ENCODE results near the gene CLEC4D.
A peak's percentile ranks its signal among the peaks of the same experiment; 100 is the strongest.
"Not testable (repeated sequence)": the region's sequence is repeated elsewhere in the genome, so short reads cannot be mapped to it uniquely, and the experiment has no call there.

Gene CLEC4D

DNA sequence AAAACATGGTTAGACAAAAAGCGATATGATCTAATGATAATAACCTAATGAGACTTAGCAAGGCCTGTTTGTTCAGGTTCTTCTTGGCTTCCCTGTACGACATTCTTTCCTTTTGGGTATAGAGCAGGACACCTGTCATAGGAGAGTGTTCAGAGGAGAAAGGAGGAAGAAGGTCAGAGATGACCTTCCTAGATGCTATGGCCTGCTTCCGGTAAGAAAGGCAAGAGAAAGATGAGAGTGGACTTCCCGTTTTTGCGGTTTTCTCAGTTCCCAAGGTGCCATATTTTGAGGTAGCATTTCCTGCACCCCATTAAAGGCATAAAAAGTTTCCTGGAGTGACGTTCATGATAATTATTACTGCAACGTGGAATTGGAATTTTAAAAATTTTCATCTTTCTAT lies 18.7 kb downstream of the CLEC4D start:
- DNase-seq (ENCODE audit: low read depth), result no peak

DNA sequence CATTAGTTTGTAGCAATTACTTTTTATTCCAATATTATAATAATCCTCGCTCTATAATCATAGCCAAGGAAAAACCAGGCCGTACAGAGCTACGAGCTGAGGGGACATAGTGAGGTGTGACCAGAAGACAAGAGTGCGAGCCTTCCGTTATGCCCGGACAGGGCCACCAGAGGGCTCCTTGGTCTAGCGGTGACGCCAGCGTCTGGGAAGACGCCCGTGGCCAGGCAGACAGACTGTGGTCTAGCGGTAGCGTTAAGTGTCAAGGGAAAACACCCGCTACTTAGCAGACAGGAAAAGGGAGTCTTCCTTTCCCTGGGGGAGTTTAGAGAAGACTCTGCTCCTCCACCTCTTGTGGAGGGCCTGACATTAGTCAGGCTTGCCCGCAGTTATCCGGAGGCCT lies 24.5 kb downstream of the CLEC4D start:
- not testable (repeated sequence) for DNase-seq (ENCODE audit: low read depth)

DNA sequence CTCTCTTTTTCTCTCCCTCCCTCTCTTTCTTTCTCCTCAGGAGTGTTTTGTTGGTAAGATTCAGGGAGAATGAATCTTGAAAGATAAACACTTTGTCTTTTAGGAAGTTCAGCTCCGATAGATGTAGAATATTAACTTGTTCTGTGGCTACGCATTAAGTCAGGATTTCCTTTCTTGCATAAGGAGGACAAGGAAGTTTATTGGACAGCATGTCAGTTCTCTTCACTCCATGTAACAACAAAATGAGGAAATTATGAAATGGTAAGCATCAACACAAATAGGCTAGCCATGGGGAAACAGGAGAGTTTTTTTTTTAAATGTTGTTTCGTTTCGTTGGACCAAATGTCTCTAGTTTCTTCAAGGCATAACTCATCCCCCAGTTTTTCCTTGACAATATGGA lies 27.5 kb downstream of the CLEC4D start, which contains the start of gene CLEC4E:
Gene CLEC4E (minus strand): TSS at position 75 of the 400 bp plus-strand sequence. CDS start 108 bp downstream, outside the sequence.
- DNase-seq (ENCODE audit: low read depth), result not testable (repeated sequence)

DNA sequence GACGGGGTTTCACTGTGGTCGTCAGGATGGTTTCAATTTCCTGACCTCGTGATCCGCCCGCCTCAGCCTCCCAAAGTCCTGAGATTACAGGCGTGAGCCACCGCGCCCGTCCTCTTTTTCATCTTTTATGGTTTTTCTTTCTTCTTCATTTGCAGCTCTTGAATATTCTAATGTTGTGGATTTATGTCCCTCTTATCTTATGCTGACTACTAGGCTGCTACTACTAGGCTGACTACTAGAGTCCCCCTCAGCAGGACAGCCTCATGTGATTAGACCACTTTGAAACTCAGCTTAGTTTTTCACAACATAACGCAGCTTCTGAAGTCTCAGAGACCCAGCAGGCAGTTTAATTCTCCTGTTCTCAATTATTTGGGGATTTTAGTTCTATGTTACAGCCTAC lies 28.3 kb downstream of the CLEC4D start:
- no peak for DNase-seq (ENCODE audit: low read depth)

DNA sequence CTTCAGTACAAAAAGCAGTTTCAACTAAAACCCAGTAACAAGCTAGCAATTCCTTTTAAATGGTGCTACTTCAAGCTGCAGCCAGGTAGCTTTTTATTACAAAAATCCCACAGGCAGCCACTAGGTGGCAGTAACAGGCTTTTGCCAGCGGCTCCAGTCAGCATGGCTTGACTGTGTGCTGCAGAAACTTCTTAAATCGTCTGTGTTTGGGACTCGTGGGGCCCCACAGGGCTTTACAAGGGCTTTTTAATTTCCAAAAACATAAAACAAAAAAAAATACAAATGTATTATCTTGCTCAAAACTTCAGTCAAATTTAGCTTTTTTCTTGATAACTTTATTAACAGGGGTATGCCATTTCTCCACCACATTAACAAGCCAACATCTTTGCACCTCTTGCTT lies 31.0 kb downstream of the CLEC4D start:
- peak; percentile 40 for DNase-seq (ENCODE audit: low read depth)

DNA sequence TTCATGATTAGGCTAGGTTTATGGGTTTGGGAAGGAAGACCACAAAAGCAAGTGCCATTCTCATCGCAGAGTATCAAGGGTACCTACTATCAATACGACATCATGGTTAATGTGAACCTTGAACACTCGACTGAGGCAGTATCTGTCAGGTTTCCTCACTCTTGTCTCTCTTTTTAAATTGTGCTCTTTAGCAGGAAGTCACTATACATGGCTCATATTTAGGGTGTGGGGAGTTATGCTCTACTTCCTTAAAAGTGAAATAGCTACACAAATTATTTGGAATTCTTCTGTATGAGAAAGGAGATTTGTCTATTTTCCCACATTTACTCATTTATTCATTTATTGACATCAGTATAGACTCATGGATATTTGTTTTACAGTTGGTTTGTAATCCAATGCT lies 33.3 kb downstream of the CLEC4D start:
- DNase-seq (ENCODE audit: low read depth), result no peak

DNA sequence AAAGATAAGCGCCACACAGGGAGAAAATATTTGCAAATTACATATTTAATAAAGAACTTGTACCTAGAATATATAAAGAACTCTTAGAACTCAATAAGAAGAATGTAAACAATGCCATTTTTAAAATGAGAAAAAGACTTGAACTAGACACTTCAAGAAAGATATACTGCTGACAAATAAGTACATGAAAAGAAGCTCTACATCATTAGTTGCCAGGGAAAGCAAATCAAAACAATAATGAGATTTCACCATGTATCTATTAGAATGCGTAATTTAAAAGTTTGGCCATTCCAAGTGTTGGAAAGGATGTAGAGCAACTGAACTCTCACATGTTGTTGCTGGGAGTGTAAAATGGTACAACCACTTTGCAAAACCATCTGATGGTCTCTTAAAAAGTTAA lies 34.3 kb downstream of the CLEC4D start:
- no peak for DNase-seq (ENCODE audit: low read depth)

DNA sequence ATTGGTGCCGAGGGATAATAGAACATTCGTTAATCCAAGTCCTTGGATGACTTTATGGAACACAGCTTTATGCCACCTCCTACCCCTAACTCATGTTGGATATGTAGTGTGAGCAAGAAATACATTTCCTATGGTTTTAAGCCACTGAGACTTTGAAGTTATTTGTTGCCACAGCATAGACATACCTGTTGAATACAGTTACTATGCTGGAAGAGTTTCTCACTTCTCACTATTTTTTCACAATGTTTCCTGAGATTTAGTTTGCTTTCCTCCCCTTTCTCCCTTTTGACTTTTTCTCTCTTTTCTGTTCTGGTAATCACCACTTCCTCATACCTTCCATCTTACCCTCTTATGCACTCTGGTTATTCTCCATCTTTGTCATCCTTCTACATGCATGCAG lies 34.9 kb downstream of the CLEC4D start:
- DNase-seq (ENCODE audit: low read depth), result no peak

DNA sequence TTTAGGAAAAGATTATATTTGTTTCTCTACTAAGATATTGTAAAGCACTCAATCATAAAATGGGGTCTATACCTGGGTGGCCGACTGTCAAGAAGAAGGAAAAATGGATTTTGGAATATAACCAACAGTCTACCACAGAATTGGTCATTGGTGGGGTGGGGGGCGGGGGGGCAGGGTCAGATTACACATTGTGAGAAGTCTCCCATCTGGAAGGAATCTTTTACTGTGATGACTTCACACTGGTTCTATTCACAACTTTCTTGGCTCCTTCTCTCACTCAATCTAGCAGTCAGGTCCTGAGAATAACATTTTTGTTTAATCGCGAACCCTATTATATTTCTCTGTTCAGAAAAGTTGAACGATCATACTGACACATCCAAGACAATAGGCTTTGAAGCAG lies 36.1 kb downstream of the CLEC4D start:
- DNase-seq (ENCODE audit: low read depth), result no peak

DNA sequence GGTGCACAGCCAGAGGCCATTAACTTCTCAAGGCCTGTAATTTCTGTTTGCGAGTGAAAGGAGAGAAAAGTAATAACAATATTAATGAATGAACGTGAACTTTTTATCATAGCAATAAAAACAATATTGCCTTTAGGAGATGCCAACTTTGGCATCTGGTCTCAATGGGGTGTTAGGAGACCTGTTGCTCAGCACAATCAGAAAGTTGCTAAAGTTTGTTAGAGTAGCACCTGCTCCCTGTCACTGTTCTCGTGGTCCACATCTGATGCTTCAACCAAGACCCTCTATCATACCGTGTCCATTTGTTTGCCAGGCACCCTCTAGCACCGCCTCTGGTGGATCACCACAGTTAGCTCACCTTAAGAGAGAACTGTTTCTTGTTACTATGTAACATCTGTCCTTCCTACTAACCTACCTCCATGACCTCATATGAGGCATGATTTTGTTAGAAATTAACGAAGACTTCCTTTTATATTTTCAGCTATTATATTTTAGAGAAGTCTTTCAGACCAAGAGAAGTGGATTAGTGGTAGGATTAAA lies 39.9 kb downstream of the CLEC4D start:
- DNase-seq (ENCODE audit: low read depth), result no peak

DNA sequence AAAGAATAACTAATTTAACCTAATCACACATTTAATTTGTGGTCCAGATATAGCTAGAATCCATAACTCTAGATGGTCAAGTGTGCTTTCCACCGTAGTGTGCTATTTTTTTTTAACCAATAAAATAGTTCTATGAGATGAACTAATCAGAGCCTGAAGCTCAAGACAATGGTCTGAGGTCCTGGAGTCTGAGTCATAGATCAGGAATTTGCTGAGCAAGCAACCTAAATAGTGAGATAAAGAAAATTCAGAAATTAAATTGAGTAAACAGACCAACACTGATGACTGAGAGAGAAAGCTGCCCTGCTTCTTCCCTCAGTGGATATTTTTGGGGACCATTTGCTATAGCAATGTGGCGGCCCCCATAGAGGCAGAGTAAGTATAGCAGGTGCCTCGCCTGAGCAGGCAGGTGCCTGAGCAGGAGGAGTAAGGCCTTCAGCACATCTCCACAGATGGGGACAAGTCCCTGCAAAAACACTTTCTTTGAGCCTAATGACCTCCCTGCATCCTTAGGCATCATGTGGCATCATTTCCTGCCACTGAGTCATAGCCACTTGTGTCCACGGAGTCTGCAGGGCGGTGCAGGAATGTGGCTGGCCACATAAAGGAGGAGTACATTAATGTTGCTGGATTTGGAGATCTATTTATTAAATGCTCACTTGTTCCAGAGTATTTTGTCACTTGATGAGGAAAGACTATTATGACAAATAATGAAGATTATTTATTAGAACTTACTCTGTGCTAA lies 41.3 kb downstream of the CLEC4D start:
- no peak for DNase-seq (ENCODE audit: low read depth)

DNA sequence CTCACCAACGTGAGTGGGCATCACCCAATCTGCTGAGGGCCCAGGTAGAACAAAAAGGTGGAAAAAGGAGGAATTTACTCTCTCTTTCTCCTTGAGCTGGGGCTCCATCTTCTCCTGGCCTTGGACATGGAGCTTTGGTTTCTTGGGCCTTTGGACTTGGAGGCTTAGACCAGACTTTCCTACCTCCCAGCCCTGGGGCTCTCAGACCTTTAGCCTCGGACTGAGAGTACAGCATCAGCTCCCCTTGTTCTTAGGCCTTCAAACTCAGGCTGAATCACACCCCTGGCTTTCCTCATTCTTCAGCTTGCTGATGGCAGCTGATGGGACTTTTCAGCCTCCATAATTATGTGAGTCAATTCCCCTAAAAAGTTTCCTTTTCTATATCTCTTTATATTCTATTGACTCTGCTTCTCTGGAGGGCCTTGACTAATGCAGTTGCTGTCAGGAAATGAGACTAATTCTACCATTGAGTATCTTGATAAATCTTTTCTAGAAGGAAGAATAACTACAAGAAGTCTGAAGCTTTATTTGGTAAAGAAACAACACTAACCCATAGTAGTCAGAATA lies 43.3 kb downstream of the CLEC4D start:
- DNase-seq (ENCODE audit: low read depth), result no peak

DNA sequence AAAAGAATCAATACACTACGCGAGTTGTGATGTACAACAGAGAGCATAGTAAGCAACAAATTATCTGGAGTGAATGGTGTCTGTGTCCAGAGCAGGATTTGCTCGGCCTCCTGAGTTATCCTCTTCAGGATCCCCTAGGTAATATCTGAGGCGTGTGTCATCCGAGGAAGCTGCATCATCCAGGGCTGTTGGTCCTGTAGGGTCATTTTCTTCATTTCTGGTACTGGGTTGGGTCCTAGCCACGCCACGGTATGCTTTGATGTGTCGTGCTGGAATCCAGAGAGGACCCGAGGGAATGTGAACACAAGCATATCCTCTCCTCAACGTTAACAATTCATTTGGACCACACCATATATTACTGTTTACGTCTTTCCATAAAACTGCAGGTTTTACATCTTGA lies 46.4 kb downstream of the CLEC4D start:
- DNase-seq (ENCODE audit: low read depth), result no peak

DNA sequence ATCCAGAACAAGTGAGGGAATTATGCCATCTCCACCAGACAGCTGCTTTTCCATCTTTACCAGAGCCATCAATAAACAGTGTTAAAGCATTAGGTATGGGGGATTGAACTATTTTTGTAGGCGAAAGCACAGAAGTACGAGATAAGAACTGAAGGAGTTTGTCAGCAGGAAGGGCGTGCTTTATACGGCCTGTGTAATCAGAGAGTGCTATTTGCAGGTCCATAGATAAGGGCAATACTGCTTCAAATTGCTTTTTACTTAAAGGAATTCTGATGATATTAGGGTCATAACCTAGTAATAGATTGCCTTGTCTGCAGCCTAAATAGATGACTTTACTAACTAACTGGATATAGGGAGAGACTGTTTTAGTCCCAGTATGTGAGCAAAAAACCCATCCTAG lies 47.7 kb downstream of the CLEC4D start:
- no peak for DNase-seq (ENCODE audit: low read depth)

DNA sequence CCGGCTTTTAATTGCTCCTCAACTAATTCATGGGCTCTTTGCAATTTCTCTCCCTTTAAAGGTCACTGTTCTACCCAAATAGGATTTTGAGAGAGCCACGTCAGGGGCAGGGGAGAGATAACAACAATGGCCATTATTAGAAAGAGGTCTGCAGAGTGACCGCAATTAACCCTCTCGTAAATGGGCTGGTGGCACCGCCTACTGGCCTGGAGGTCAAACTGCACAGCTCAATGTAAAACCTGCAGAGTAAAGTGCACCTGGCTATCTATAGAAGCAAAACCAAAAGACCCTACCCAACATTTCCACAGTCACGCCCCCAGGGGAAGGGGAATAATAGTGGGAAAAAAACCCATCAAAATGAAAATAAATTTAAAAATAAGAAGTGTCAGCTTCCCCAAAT lies 49.0 kb downstream of the CLEC4D start:
- DNase-seq (ENCODE audit: low read depth), result no peak

DNA sequence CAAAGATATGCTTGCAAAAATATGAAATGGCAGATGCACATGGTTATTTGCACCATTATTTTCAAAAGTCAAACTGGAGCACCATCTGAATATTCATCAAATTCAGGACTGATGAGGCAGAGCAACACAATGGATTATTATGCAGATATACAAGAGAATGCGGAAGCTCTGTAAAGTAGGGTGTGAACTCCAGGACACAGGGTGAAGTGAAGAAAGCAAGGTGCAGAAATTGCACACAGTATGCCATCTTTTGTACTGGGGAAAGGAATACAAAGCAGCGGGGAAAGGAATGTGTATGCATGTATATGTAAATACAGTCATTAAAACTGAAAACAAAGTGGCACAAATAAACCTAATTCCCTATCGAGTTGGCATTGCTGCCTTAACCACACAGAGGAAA lies 50.1 kb downstream of the CLEC4D start:
- no peak for DNase-seq (ENCODE audit: low read depth)

DNA sequence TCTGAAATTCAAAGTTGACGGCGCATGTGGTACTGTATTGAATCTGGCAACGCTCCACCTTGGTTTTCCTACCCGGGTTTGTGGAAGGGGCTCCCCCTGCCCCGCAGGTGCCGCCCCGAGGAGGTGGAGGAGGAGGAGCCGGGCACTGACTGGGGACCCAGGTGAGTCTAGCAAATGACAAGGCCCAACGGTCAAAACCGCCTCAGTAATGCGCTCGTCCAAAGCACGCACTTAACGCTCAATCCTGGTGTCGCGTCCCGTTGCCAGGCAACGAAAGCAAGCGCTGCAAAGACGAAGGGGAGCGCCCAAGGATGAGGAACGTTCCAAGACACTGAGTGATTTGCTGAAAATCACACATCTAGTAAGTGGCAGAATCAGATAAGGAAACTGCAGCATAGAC lies 51.4 kb downstream of the CLEC4D start:
- no peak for DNase-seq (ENCODE audit: low read depth)

DNA sequence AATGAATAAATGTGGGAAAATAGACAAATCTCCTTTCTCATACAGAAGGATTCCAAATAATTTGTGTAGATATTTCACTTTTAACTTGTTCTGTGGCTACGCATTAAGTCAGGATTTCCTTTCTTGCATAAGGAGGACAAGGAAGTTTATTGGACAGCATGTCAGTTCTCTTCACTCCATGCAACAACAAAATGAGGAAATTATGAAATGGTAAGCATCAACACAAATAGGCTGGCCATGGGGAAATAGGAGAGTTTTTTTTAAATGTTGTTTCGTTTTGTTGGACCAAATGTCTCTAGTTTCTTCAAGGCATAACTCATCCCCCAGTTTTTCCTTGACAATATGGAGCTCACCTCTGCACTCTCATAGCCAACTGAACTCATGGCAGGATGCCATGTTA lies 52.7 kb downstream of the CLEC4D start:
- DNase-seq (ENCODE audit: low read depth), result not testable (repeated sequence)

DNA sequence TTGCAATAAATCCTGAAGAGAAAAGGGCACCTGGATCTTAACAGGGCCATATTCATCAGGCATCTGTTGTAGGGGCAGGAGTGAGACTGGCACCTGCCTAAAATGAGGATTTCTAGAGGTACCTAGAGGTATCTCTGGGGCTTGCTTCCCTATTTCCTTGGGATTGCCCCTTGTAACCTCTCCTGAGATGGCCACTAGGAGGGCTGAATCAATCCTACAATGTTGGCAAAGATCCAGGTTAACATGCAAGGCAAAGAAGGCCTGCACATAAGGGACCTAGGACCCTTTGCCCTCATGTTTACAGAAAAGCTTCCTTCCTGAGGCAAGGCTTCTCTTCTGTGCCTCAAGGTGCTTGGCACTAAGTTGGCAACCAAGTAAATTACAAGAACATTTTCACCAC lies 53.2 kb downstream of the CLEC4D start:
- no peak for DNase-seq (ENCODE audit: low read depth)
